ENCODE data around the gene DNAAF3.

- TF ChIP-seq CTCF (IDR thresholded peaks at IDR 0.05) = no peak
- no peak for TF ChIP-seq POLR2AphosphoS5 (IDR thresholded peaks at IDR 0.05)
- no peak for TF ChIP-seq POLR2A (IDR thresholded peaks at IDR 0.05; ENCODE audit: low read depth)
- no peak for TF ChIP-seq EP300 (IDR thresholded peaks at IDR 0.05)
Measured at GRCh38 chr19:55146705-55147273, 19.6 kb downstream of the DNAAF3 start.

Measured in esophagus muscularis mucosa (tissue), 4 donors.